Measurements from ENCODE around the gene AXIN1. TPM values are rescaled to one million over a fixed set of nuclear protein-coding genes. Genes with fewer than 3 reads are reported as not detected.
"Not testable (repeated sequence)": the region's sequence is repeated elsewhere in the genome, so short reads cannot be mapped to it uniquely, and the experiment has no call there.

AXIN1 gene
- total RNA-seq, 1 donor from 2014 or later = 23.5 TPM

GRCh38 chr16:381012-381788 is 28.7 kb upstream of the AXIN1 start:
- no peak for DNase-seq (ENCODE audit: low read depth, low spot score)

GRCh38 chr16:380762-381011 is 28.2 kb upstream of the AXIN1 start:
- no peak for DNase-seq (ENCODE audit: low read depth, low spot score)

- no peak for DNase-seq (ENCODE audit: low read depth, low spot score)
These were observed 27.6 kb upstream of the AXIN1 start for GRCh38 chr16:379961-380761.

- no peak for DNase-seq (ENCODE audit: low read depth, low spot score)
These were observed 26.8 kb upstream of the AXIN1 start for GRCh38 chr16:379183-379960.

GRCh38 chr16:378821-379182 is 26.3 kb upstream of the AXIN1 start:
- DNase-seq (ENCODE audit: low read depth, low spot score) = no peak

- DNase-seq (ENCODE audit: low read depth, low spot score) = not testable (repeated sequence)
These were observed 25.7 kb upstream of the AXIN1 start for GRCh38 chr16:378113-378820.

GRCh38 chr16:377419-377951 is 25.0 kb upstream of the AXIN1 start:
- DNase-seq (ENCODE audit: low read depth, low spot score) = no peak

- DNase-seq (ENCODE audit: low read depth, low spot score) = no peak
These were observed 24.4 kb upstream of the AXIN1 start for GRCh38 chr16:376817-377418.

GRCh38 chr16:375927-376816 is 23.6 kb upstream of the AXIN1 start:
- no peak for DNase-seq (ENCODE audit: low read depth, low spot score)

- no peak for DNase-seq (ENCODE audit: low read depth, low spot score)
These were observed 22.7 kb upstream of the AXIN1 start for GRCh38 chr16:375212-375611.

GRCh38 chr16:374616-374926 is 22.0 kb upstream of the AXIN1 start:
- DNase-seq (ENCODE audit: low read depth, low spot score) = no peak

- no peak for DNase-seq (ENCODE audit: low read depth, low spot score)
These were observed 21.5 kb upstream of the AXIN1 start for GRCh38 chr16:373848-374615.

GRCh38 chr16:373020-373598 is 20.6 kb upstream of the AXIN1 start:
- DNase-seq (ENCODE audit: low read depth, low spot score) = no peak

GRCh38 chr16:372302-372983 is 19.9 kb upstream of the AXIN1 start:
- no peak for DNase-seq (ENCODE audit: low read depth, low spot score)

- no peak for DNase-seq (ENCODE audit: low read depth, low spot score)
These were observed 19.2 kb upstream of the AXIN1 start for GRCh38 chr16:371515-372301.

GRCh38 chr16:370979-371514 is 18.5 kb upstream of the AXIN1 start:
- DNase-seq (ENCODE audit: low read depth, low spot score) = no peak

GRCh38 chr16:370443-370842 is 17.9 kb upstream of the AXIN1 start, which contains the start of gene MRPL28:
Gene MRPL28 (minus strand): TSS chr16:370538. CDS start chr16:370218, 320 bp downstream.
- peak; percentile 86 for DNase-seq (ENCODE audit: low read depth, low spot score)

All from pulmonary artery endothelial cell (primary cell).